GM10266 (cell line): ENCODE measurements around the gene PTCH2.

Experiments
- DNase-seq: peaks from one replicate; pipeline ENCODE4 v3.0.0; 2012; ENCODE audit errors: extremely low spot score
- CTCF ChIP-seq: IDR thresholded peaks from 2 replicates; pipeline ENCODE4 v1.5.1; 2012; ENCODE audit warnings: mild to moderate bottlenecking, low read depth; ENCODE audit not compliant: control insufficient read depth, insufficient read depth; ENCODE audit errors: missing control alignments

The PTCH2 gene

DNA sequence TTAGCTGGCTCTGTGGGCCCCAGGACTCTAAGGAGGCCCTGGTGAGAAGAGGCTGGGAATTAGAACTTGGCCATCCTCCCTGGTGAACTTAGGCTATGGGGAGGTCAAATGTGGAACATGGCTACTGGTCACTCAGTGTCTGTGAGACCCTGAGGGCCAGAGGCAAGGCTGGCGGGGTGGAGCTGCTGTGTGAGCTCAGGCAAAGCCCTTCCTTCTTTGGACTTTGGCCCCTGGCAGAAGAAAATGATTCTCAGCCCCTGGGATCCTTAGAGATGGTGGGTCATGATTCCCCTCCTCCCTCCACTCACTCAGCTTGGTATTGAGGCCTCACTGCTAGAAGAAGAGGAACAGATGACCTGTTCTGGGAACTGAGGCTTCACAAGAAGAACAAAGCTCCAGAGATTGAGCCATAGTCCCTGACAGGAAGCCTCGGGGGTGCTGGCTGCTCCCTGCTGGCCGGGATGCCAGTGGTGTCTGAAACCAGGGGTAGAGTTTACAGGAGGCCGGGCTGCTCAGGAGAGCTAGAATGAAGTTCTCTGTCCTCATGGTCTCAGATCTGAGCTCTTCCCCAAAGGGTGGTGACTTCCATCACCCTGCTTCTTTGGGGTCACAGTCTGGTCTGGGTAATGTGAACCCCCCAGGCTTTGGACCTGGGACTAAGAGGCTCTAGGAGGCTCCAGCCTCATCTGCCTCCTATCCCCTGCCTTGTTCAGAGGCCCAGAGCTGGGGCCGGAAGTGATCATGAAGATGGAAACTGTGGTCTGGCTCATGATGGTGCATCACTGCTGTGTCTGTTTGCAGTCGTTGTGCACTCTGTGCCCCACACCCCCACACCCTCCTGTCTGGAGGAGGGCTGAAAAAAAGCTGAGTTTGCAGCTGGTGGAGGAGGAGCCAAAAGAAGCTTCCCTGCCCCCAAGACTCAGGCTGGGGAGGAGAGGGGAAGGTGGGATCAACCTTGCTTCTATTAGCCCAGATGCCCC is 33.8 kb downstream of the PTCH2 start:
- peak; percentile 88 for DNase-seq
- no peak for TF ChIP-seq CTCF

DNA sequence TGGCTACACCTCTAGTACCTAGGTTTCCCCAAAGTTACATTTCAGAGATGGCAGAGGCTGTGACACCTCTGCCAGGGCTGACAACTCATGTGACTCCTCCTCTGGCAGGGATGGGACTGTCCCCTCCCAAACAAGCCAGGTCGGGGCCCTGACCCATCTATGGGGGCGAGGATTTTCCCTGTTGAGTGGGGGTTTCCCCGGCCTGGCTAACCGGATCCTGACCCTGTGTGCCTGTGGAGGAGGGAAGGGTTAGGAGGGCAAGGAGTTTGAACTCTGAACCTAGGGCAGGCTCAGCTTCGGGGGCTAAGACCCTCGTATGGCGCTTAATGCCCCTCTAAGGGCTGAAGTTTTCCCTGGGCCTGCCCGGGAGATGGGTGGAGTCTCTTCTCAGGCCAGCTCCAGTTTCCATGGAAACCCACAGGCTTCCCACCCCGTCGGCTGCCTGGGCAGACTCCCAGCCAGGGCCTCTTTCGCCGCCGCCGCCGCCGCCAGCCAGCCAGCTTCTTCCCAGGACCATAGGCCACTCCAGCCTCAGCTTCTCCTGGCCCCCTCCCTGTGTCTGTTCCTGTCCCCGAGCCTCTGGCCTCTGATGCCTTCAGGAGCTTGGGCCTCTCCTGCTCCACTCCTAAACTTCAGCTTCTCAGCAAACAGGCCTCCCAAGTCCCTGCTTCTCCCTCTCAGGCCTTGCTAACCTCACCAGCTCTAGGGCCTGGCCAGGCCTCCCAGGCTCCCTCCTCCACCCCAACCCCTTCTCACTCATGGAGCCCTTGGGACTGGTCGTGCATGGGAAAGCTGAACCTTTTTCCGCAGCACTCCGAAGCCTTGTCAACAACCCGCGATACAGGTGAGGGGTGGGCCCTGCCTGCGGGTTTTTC is 34.8 kb downstream of the PTCH2 start, which contains the start of gene BTBD19:
TSS of gene BTBD19 (plus strand) at position 461 of the 875 bp plus-strand sequence. CDS start at position 759, 298 bp downstream.
- no peak for TF ChIP-seq CTCF
- peak; percentile 77 for DNase-seq

GRCh38 chr1:44807364-44808062 is 35.5 kb downstream of the PTCH2 start:
- peak; percentile 88 for DNase-seq
- TF ChIP-seq CTCF = no peak

- DNase-seq = no peak
- TF ChIP-seq CTCF = no peak
These were observed 36.2 kb downstream of the PTCH2 start, which contains the start of gene DYNLT4 for GRCh38 chr1:44806704-44807363. Gene DYNLT4, minus strand, starts transcription at chr1:44807351. Its CDS starts 683 bp downstream, at chr1:44806668.

DNA sequence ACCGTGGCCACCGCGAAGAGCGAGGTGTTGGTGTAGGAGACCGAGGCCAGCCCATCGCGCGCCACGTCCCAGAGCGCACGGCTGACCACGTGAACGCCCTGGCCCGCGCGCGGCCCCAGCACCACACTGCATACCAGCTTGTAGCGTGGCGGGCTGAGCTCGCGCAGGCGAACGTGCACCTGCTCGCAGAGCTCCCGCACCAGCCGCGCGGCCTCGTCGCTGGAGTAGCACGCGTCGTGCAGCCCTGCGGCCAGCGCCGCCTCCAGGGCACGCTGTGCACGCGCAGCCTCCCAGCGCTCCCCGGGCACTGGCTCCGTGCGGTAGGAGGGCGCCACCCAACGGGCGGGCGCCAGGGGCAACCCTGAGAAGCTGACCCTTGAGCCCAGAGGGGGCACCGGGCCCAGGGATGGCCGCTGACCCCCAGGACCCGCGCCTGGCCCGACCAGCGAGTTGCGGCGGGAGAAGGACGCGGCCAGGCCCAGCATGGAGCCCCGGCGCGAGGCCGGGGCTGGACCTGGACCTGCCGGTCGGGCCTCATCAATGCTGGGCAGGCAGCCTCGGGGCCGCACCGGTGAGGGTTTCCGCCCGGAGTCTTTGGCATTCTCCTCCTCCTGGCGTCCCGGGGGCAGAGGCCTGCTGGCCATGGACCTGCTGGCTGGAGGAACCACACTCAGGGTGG is 36.9 kb downstream of the PTCH2 start:
- TF ChIP-seq CTCF = no peak
- DNase-seq = no peak
